PC-9 (cell line): ENCODE data around the gene NDUFS6. TPM values are rescaled to one million over a fixed set of nuclear protein-coding genes. Genes with fewer than 3 reads are reported as not detected.
A peak's percentile ranks its signal among the peaks of the same experiment; 100 is the strongest.

Source experiments
- BruUV-seq: library from RNA; stranded (reverse); fragments of 400-500 nt; replicated peaks from 2 replicates; lab custom pipeline; 2021; lab: Mats Ljungman, UMichigan
- CTCF ChIA-PET: fragments of 300-600 bp; sonication (Branson Sonifier 250); formaldehyde crosslinking; loops from one replicate; lab custom pipeline; 2022; ENCODE audit warnings: antibody characterized with exemption; lab: Charles Lee
- POLR2A ChIA-PET: fragments of 300-600 bp; sonication (Branson Sonifier 250); formaldehyde crosslinking; loops from one replicate; lab custom pipeline; 2022; ENCODE audit warnings: antibody characterized with exemption; ENCODE audit not compliant: unreplicated experiment; lab: Charles Lee
- DNase-seq, 2 experiments: peaks; one replicate each; pipeline versions ENCODE4 v3.0.0 to v3.0.0-alpha.2; 2015 to 2022; ENCODE audit warnings: mixed read lengths in 1 of 2
- H2AFZ ChIP-seq: fragments of 200-600 bp; sonication (generic); 2 replicates; pipeline ENCODE4 v1.8.1; 2017; ENCODE audit warnings: antibody characterized with exemption
- H3F3A ChIP-seq: fragments of 200-600 bp; sonication (generic); 2 replicates; pipeline ENCODE4 v1.8.1; 2017; ENCODE audit warnings: antibody characterized with exemption, mild to moderate bottlenecking, low read depth; ENCODE audit not compliant: insufficient read depth
- H3K27ac ChIP-seq: fragments of 200-600 bp; sonication (generic); 2 replicates; pipeline ENCODE4 v1.6.1; 2016; ENCODE audit warnings: mixed run types
- H3K27me3 ChIP-seq: fragments of 200-600 bp; sonication (generic); 2 replicates; pipeline ENCODE4 v1.6.1; 2016; ENCODE audit warnings: low read depth, mixed run types; ENCODE audit not compliant: insufficient read depth
- H3K36me3 ChIP-seq: fragments of 200-600 bp; sonication (generic); 2 replicates; pipeline ENCODE4 v1.6.1; 2016; ENCODE audit warnings: low read depth, mixed run types
- H3K4me1 ChIP-seq: fragments of 200-600 bp; sonication (generic); replicated peaks from 2 replicates; pipeline ENCODE4 v1.6.1; 2016; ENCODE audit warnings: mixed run types; ENCODE audit not compliant: insufficient read depth
- H3K4me2 ChIP-seq: fragments of 200-600 bp; sonication (generic); 2 replicates; pipeline ENCODE4 v1.6.1; 2017; ENCODE audit warnings: mixed run types
- H3K4me3 ChIP-seq: fragments of 200-600 bp; sonication (generic); 2 replicates; pipeline ENCODE4 v1.6.1; 2016; ENCODE audit warnings: mixed run types
- H3K79me2 ChIP-seq: fragments of 200-600 bp; sonication (generic); 2 replicates; pipeline ENCODE4 v1.6.1; 2017; ENCODE audit warnings: low read depth, mixed run types
- H3K9me2 ChIP-seq: fragments of 200-600 bp; sonication (generic); 2 replicates; pipeline ENCODE4 v1.8.1; 2017; ENCODE audit warnings: mild to moderate bottlenecking; ENCODE audit not compliant: insufficient read depth
- H3K9me3 ChIP-seq: fragments of 200-600 bp; sonication (generic); 2 replicates; pipeline ENCODE4 v1.8.1; 2016; ENCODE audit warnings: low read depth; ENCODE audit not compliant: insufficient read depth
- H4K20me1 ChIP-seq: fragments of 200-600 bp; sonication (generic); 2 replicates; pipeline ENCODE4 v1.8.1; 2017; ENCODE audit not compliant: insufficient read depth
- EZH2 ChIP-seq: fragments of 200-600 bp; sonication (generic); IDR thresholded peaks from 2 replicates; pipeline ENCODE4 v1.8.0; 2017; ENCODE audit warnings: antibody characterized with exemption, low read depth
- intact Hi-C: fragments of 100-400 bp; cut with micrococcal nuclease; formaldehyde crosslinking; loops from one replicate; pipeline ENCODE4 v1.10.0; 2022; ENCODE audit not compliant: unreplicated experiment
- total RNA-seq: library from RNA; stranded (reverse); gene quantifications from 2 replicates; pipeline ENCODE4 v1.2.3, GENCODE V29; 2021
- TF ChIP-seq, protein P1 (sequence below): fragments of 200-600 bp; sonication (generic); conservative IDR thresholded peaks from 2 replicates; pipeline ENCODE4 v1.6.1; 2017; ENCODE audit warnings: mixed run types, antibody characterized with exemption, mild to moderate bottlenecking, moderate library complexity

NDUFS6 gene
- total RNA-seq, 1 experiment from 2014 or later = 153 TPM

DNA sequence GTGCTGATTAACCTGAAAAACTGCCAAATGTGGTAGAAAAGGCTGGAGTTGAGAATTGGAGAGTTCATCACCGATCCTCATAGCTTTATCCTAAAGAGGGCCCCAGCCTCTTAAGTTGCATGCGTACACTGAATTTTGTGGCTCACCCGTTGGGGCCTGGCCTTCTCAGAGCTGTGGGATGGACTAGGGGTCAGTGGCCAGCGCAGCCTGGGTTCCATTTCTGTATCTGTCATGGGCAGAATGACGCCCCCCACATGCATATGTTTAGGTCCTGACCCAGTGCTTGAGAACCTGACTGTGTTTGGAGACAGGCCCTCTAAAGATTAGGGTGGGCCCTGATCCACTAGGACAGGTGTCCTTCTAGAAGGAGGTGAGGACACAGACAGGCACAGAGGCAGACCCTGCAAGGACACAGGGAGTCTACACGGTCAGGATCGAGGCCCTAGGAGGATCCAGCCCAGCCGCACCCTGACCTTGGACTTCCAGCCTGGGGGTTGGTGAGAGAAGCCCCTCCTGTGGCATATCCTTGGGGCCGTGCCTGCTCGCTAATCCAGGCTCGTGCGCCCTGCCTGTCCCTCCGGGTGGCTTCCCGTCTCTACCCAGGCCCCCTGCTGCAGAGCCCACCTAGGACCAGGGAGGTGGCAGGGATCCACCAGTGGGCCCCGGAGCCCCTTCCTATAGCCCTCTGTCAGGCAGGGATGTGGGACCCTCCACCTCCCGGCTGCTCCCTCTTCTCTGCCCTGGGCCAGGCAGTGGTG is 32.2 kb downstream of the NDUFS6 start:
- CTCF ChIA-PET = no interaction called here
- Histone ChIP-seq H3K36me3 (no peaks in the 10 kb centered on the region), H3K4me1 (no peaks in the 10 kb centered on the region), H3K27me3 (peaks cover 67% of the 10 kb centered on the region), H3F3A (no peaks in the 10 kb centered on the region), H3K9me2 (no peaks in the 10 kb centered on the region), H3K9me3 (no peaks in the 10 kb centered on the region), H3K27ac (no peak overlapping the region), H3K4me3 (no peak overlapping the region), H2AFZ (no peak overlapping the region), H4K20me1 (no peaks in the 10 kb centered on the region; the same call in 1 of the 2 replicates), H3K79me2 (no peaks in the 10 kb centered on the region), H3K4me2 (no peak overlapping the region)
- POLR2A ChIA-PET = interaction anchor here (0.7 kb wide), 1 partner anchor 15 kb away, joined by 3 read pairs; no protein-coding TSS in a partner anchor
- no peak for DNase-seq
- intact Hi-C loops = no loop called here
- BruUV-seq = TSS peak; percentile 19
- TF ChIP-seq, protein P1, sequence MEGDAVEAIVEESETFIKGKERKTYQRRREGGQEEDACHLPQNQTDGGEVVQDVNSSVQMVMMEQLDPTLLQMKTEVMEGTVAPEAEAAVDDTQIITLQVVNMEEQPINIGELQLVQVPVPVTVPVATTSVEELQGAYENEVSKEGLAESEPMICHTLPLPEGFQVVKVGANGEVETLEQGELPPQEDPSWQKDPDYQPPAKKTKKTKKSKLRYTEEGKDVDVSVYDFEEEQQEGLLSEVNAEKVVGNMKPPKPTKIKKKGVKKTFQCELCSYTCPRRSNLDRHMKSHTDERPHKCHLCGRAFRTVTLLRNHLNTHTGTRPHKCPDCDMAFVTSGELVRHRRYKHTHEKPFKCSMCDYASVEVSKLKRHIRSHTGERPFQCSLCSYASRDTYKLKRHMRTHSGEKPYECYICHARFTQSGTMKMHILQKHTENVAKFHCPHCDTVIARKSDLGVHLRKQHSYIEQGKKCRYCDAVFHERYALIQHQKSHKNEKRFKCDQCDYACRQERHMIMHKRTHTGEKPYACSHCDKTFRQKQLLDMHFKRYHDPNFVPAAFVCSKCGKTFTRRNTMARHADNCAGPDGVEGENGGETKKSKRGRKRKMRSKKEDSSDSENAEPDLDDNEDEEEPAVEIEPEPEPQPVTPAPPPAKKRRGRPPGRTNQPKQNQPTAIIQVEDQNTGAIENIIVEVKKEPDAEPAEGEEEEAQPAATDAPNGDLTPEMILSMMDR = no peak
- TF ChIP-seq EZH2 = no peak

DNA sequence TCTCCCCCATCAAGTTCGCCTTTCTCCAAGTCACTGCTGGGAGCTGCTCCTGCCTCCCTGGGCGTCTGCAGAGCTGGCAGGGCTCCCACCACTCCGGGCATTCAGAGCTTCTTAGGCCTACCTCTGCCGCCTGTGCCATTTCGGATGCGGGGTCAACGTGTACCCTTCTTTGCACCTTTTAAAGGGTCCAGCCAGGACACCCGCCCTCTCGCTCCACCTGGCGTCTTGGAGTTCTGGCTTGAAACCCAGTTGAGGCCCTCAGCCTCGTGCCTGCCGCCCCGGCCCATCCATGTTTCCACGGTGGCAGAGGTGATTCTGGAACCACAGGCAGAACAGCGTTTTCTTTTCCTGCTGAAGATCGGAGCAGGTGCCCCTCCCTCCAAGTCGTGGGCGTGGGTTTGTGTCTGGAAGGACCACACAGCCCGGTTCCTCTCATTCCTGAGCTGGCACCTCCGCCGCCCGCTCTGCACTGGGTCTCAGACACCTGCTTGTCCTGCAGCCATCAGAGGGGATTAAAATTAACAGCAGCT is 32.9 kb downstream of the NDUFS6 start:
- no TSS peak for BruUV-seq
- Histone ChIP-seq H3K79me2 (no peaks in the 10 kb centered on the region), H3K36me3 (no peaks in the 10 kb centered on the region), H3K9me3 (no peaks in the 10 kb centered on the region), H3K9me2 (no peaks in the 10 kb centered on the region), H3K4me3 (no peak overlapping the region), H2AFZ (no peak overlapping the region), H3K27ac (no peak overlapping the region), H4K20me1 (no peaks in the 10 kb centered on the region; the same call in 1 of the 2 replicates), H3K4me1 (no peaks in the 10 kb centered on the region), H3K27me3 (peaks cover 74% of the 10 kb centered on the region), H3F3A (no peaks in the 10 kb centered on the region), H3K4me2 (no peak overlapping the region)
- DNase-seq = no peak
- ChIA-PET CTCF (no interaction called here), POLR2A (no interaction called here)
- intact Hi-C loops = no loop called here
- TF ChIP-seq, protein P1 = no peak
- no peak for TF ChIP-seq EZH2

DNA sequence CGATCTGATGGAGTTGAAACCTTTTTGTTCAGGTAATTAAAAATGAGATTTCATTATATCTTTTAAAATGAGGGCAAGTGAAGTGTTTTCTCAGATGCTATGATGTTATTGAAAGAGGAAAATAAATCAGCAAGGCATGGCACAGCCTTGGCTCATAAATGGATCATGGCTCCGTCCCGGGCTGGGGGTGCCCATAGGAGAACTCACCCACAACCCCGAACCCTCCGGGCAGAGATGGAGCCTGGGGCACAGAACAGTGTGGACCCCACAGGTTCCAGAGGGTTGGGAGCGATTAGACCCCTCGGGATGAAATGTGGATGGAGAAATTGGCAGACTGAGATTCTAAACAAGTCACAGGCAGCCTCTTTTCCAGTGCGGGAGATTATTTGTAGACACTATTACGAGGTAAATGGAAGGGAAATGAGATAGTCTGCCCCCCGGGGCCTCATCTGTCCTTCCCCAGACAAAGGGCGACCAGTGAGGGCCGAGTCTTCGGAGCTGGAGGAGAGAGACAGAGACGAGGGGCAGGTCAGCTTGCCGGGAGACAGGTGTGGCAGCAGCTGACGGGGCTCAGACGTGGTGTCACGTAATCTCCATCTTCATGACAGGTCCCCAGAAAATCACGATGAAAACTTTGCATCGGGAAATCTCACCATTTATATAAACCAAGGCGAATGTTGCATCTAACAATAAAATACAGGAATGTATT is 33.7 kb downstream of the NDUFS6 start:
- intact Hi-C loops = no loop called here
- no peaks in the 10 kb centered on the region for H3K36me3 ChIP-seq
- no peaks in the 10 kb centered on the region for H3K4me1 ChIP-seq
- DNase-seq = no peak
- no peaks in the 10 kb centered on the region for H3F3A ChIP-seq
- ChIA-PET CTCF (no interaction called here), POLR2A (no interaction called here)
- peaks cover 82% of the 10 kb centered on the region for H3K27me3 ChIP-seq
- no peak overlapping the region for H3K4me2 ChIP-seq
- H3K27ac ChIP-seq = no peak overlapping the region
- H3K79me2 ChIP-seq = no peaks in the 10 kb centered on the region
- H3K9me2 ChIP-seq = no peaks in the 10 kb centered on the region
- no peak overlapping the region for H3K4me3 ChIP-seq
- no peak overlapping the region for H2AFZ ChIP-seq
- no peaks in the 10 kb centered on the region for H3K9me3 ChIP-seq
- no peaks in the 10 kb centered on the region; the same call in 1 of the 2 replicates for H4K20me1 ChIP-seq
- no TSS peak for BruUV-seq
- TF ChIP-seq EZH2 = 0 out of 2 replicates have a peak, but pooled peaks have one; percentile 47
- TF ChIP-seq, protein P1 = no peak
